Activated CD4-positive, alpha-beta T cell treated with anti-CD3 and anti-CD28 coated beads, Interleukin-2, amount 50 U/mL, for 1 hour (primary cell): ENCODE measurements around the gene VEGFB.

Experiments
- DNase-seq: peaks from one replicate; pipeline ENCODE4 v3.0.0-alpha.2; 2020

VEGFB gene, protein sequence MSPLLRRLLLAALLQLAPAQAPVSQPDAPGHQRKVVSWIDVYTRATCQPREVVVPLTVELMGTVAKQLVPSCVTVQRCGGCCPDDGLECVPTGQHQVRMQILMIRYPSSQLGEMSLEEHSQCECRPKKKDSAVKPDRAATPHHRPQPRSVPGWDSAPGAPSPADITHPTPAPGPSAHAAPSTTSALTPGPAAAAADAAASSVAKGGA

GRCh38 chr11:64233913-64234586 is at the start of gene VEGFB:
Gene VEGFB (plus strand): TSS chr11:64234584. CDS start chr11:64234834, 250 bp downstream.
- DNase-seq = peak; percentile 67

DNA sequence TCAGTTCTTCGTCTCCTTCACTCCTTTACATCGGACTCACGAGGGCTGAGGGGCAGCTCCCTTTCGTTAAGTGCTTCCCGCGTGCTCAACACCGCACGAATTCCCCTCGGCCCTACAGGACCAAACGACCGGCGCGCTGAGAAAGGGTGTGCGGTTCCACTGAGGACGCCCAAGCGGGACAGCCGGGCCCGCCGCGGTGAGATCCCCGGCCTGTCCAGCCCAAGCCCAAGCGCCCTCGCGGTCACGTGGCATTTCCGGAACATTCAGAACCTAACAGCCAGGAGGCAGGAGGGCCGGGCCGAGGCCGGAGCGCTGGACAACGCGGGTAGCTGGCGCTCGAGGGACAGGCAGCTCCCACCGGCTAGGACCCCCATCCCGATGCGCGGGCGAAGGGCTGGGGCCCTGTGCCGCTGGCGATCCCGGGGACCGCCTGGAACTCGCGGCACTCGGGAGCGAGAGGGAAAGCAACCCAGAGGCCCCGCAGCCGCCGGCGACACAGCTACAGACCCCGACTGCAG is 49.1 kb upstream of the VEGFB start:
- no peak for DNase-seq

GRCh38 chr11:64185693-64186491 is 48.5 kb upstream of the VEGFB start, which contains the start of gene STIP1:
Gene STIP1 (plus strand): TSS chr11:64186171. CDS start chr11:64186262, 91 bp downstream.
- peak; percentile 96 for DNase-seq

DNA sequence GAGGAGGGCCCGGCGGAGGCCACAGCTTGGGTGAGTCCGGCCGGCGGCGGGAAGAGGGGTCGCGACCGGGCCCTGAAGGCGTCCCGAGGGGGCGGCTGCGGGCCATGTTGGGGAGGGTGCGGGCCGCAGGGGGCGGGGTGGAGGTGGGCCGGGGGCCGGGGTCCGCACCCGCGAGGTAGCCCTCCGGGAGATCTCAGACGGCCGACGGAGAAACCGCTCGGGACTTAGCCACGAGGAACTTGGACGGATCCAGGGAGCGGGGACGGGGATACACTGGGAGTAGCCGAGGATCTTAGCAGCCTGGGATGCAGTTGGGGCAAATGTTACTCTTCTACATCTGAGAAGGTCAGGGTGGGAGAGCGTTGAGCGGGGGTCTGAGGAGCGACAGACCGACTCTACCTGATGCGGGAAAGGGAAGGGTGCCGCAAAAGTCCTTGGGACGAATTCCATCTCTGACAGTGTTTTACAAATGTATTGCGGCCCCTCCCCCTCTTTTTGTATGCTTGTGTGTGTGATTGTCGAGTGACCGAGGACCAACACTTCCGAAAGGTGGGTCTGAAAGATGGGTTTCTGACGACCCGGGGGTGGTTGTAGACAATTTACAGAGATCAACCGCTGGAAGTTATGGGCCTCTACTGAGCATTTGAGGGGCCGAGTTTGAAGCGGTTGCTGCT is 47.8 kb upstream of the VEGFB start:
- peak; percentile 25 for DNase-seq

GRCh38 chr11:64192434-64192833 is 42.0 kb upstream of the VEGFB start:
- DNase-seq = no peak

GRCh38 chr11:64196626-64197025 is 37.8 kb upstream of the VEGFB start:
- DNase-seq = no peak

GRCh38 chr11:64198511-64198910 is 35.9 kb upstream of the VEGFB start:
- no peak for DNase-seq

DNA sequence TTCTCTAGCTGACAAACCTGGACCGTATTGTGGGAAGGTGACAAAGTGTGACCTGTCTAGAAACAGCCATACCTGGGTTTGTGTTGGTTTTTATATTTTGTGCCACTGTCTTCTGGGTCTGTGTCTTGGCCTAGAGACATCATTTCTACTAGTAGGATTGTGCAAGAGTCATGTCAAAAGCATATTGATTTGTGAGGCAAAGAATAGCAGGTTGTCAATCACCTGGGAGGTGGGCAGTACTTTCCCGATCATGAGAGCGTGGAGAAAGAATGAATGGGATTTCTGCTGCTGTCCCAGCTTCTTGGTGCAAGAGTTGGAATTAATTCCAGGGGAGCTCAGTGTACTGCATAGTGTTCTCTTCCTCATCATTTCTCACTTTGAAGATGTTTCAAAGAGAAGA is 32.8 kb upstream of the VEGFB start:
- no peak for DNase-seq

DNA sequence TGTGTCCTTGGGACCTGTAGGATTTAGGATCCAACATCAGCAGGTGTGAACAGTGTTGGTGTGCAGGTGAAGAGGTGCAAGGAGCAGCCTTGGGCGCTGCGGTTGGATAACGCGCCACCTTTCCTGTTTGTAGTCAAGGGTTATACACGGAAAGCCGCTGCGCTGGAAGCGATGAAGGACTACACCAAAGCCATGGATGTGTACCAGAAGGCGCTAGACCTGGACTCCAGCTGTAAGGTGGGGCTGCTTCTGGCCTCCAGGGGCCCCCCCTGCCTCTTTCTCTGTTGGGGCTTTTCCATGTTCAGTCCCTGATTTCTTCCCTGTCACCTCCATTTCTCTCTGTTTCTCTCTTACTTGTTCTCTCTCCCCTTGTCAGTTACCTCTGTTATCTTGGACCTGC is 31.4 kb upstream of the VEGFB start:
- DNase-seq = no peak

DNA sequence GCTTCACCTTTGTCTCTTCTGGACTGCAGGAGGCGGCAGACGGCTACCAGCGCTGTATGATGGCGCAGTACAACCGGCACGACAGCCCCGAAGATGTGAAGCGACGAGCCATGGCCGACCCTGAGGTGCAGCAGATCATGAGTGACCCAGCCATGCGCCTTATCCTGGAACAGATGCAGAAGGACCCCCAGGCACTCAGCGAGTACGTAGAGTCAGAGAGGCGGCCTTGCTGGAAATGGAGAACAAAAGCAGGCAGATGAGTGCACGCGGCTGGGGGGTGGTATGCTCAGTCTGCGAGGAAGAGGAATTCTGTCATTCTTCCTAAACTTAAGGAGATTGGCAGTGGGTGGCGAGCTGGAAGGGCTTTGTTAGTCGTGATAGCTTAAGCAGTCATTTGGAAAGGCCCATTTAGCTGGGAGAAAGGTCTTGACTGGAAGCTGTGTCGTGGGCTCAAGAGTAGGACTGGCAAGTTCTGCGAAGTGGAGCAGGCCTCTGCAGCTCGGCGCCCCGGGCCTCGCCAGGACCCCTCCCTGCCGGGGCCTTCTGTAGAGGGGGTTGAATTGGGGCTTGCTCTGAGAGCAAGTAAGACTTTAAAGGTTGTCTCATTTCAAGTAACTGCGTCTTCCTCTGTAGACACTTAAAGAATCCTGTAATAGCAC is 30.8 kb upstream of the VEGFB start:
- no peak for DNase-seq

- DNase-seq = no peak
Measured at GRCh38 chr11:64204080-64204440, 30.3 kb upstream of the VEGFB start.

DNA sequence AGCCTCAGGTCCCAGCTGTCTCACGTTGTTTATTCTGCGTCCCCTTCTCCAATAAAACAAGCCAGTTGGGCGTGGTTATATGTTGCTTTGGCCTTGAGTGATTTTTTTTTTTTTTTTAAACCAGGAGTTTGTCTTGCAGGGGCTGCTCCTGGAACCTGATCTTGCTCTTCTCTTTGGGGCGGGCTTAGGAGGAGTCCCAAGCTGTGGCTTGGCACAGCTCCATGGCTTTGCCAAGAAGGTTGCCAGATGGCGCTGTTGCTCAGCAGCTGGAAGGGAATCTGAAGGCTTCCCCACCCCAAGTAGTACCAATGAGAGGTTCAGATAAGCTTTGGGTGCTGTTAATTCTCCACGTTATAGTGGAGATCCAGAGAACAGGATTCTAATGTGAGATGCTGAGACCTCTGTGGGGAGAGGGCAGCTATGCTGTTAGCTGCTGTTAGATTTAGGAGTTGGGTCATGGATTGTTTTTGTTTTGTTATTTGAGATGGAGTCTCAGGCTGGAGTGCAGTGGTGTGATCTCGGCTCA is 29.9 kb upstream of the VEGFB start:
- peak; percentile 87 for DNase-seq

DNA sequence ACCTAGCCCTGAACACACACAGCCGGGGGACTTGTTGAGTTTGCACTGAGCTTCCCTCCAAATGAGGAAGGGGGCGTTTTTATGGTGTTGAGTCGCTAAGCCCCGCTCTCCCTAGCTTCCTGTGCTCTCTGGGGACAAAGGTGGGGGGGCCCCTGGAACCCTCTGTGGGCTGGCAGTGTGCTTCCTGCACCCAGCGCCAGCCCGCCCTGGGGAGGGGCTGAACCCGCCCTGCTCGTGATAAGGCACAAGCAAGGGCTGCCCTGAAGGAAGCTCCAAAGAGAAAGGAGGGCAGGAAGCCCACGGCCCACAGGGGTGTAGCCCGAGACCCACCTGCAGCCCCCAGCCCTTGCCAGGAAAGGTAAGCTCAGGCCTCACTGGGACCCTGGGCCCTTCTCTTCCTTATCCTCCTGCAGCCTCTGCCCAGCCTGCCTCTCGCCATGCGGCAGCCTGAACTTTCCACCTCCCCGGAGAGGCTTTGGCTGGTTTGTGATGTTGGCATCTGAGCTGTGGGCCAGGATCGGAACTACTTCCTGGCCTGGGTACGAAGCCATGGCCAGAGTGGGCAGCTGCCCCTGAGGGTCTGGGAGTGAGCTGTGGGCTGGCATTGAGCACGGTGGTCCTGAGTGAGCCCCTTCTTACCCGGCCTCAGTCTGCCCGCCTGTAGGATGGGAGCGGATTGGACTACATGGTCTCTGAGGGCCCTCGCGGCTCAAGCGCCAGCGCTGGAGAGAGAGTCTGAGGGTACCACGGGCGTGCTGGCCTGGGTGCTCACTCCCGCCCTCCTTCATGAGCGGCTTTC is 27.7 kb upstream of the VEGFB start, which contains the start of gene FERMT3:
Gene FERMT3 (plus strand): TSS at position 265 of the 799 bp plus-strand sequence. CDS start 644 bp downstream, outside the sequence.
- DNase-seq = peak; percentile 59

DNA sequence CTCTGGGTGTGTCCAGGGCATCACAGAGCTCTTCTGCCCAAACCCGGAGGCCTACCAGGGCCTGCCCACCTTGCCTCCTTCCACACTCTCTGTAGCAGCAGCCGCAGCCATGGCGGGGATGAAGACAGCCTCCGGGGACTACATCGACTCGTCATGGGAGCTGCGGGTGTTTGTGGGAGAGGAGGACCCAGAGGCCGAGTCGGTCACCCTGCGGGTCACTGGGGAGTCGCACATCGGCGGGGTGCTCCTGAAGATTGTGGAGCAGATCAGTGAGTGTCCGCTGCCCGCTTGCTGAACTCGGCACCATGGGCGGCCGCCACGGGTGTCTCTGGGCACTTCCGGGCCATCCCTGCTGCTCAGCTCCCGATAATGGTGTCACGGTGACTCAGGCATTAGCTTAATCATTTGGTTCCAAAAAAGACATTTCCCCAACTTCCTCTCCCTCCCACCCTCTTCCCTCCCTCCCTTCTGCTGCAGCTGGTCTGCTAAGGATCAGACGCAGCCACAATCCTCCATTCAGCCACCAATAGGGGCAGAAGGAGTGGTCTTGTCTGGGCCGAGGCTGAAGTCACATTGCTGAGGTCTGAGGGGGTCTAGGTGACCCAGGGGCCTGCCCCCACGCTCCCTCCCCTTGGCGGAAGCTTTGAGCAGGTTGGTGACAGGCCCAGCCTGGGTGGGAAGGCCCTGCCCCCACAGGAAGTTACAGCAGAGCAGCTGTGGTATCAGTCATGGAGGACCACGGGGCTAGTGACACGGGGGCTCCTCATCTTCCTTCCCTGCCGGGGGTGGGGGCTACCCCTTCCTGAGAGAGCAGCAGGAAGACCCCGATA is 26.9 kb upstream of the VEGFB start:
- DNase-seq = peak; percentile 61

- DNase-seq = no peak
Measured at GRCh38 chr11:64208086-64208795, 26.1 kb upstream of the VEGFB start.

DNA sequence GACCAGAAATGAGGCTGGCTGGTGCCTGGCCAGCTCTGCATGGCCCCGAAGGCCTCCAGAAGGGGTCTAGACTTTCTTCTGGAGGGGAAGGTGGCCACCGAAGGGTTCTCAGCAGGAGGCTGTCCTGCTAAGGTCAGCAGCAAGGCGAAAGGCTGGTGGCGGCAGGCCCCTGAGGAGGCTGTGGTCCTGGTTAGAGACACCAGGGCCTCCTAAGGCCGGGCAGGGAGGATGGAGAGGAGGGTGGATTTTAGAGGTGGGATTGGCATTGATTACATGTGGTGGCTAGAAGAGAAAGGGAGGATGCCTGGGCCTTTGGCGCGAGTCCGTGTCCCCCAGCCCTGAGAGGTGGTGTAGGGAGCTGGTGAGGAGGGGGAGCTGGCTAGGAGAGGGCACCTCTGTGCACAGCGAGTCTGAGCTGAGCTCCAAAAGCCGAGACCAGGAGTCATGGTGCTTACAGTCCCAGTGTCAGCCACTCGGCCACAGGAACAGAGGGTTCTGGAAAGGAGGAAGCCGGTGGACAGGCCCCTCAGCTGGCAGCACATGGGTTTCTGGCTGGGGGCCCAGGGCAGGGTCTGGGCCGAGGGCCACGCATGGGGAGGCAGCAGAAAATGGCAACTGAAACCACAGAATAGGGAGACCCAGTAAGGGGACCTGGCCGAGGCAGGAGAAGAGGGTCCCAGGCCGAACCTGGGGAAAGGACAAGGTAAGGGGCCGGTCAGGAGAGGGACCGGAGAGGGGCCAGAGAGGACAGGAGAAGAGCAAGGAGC is 25.4 kb upstream of the VEGFB start:
- DNase-seq = no peak

- no peak for DNase-seq
Measured at GRCh38 chr11:64209563-64209843, 24.9 kb upstream of the VEGFB start.

DNA sequence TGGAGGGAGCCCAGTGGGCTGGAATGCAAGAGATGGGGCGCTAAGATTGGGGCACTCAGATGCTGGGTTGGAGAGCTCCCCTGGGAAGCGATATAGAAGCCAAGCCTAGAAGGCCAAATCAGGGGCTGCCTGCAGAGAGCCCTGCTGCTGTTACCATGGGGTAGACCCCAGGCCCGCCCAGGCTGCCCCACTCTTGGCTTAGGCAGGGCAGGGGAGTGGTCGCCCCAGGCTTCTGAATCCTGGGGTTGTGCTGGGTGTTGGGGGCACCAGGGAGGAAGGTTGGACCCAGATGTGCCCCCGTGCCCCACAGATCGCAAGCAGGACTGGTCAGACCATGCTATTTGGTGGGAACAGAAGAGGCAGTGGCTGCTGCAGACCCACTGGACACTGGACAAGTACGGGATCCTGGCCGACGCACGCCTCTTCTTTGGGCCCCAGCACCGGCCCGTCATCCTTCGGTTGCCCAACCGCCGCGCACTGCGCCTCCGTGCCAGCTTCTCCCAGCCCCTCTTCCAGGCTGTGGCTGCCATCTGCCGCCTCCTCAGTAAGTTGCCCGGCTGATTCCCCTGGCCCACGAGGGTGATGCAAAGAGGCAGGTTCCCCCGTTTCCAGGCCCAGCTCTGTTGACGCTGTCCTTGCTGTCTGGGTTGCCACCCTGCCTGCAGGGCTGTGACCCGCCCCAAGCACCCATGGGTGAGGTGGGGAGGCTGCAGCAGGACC is 23.9 kb upstream of the VEGFB start:
- DNase-seq = no peak
